Gastrocnemius medialis (tissue), 4 donors: Measurements from ENCODE around the gene IGF2BP1.

Experiments
- CTCF ChIP-seq, 5 experiments: fragments of 450-650 bp in 3 of 5; fragments of 200-600 bp in 2 of 5; sonication (generic) in 2 of 5; IDR thresholded peaks in 4 of 5; conservative IDR thresholded peaks in 1 of 5; 1 replicate in 4 of 5; 2 replicates in 1 of 5; pipeline ENCODE4 v1.5.1; 2016 to 2019; ENCODE audit warnings: antibody characterized with exemption in 5 of 5, mild to moderate bottlenecking in 3 of 5, moderate library complexity in 3 of 5
- POLR2A ChIP-seq, 2 donors: fragments of 450-650 bp; IDR thresholded peaks; one replicate each; pipeline ENCODE4 v1.6.1; 2017; ENCODE audit warnings: antibody characterized with exemption in 2 of 2, mild to moderate bottlenecking in 2 of 2, moderate library complexity in 2 of 2

GRCh38 chr17:49016775-49017463 lies 19.7 kb downstream of the IGF2BP1 start:
- TF ChIP-seq CTCF (IDR thresholded peaks at IDR 0.05 in 4 of 5, conservative IDR thresholded peaks at IDR 0.05 in 1 of 5) (no peak), POLR2A (IDR thresholded peaks at IDR 0.05) (no peak)
